Measurements from ENCODE around the gene ZNF841. TPM values are rescaled to one million over a fixed set of nuclear protein-coding genes. Genes with fewer than 3 reads are reported as not detected.

ZNF841 gene
- total and polyA plus RNA-seq, 9 of the 15 experiments (the other 6 are each of a cell fraction or from before 2014, with no cell fraction given), result 3.1 to 17.1 (median 11.0) TPM

- under 1% methylated on average over 56 of the region's 60 CpGs for WGBS (ENCODE audit: insufficient coverage, low coverage, missing lambda C conversion rate)
- in situ Hi-C loops (cut with MboI), result no loop called here
- DNase-seq (ENCODE audit: extremely low read depth in 1 of 4, low spot score in 3 of 4) (peak; percentile 85 to 96 (median 88)), ATAC-seq (peak; percentile 98), FAIRE-seq (peak; percentile 80)
- intact Hi-C loops (cut with micrococcal nuclease), result loop anchor here (1.0 kb wide), 1 partner anchor 21 kb away; the partner anchor contains the start of gene ZNF614
- peak within 1 kb of the TSS; percentile 55 for H3K4me3 ChIP-seq
- peak within 1 kb of the TSS; percentile 75 to 88 for H3K9ac ChIP-seq (ENCODE audit: insufficient read depth in 1 of 2, low read depth in 2 of 2, low read length in 2 of 2)
- H3K9me1 ChIP-seq (ENCODE audit: control insufficient read depth, insufficient read depth, low read length), result no peaks in the 10 kb centered on the region
- H4K20me1 ChIP-seq (replicated peaks; ENCODE audit: control insufficient read depth, insufficient read depth, low read length), result no peaks in the 10 kb centered on the region
- POLR2A ChIA-PET, result interaction anchor here (0.6 to 1.3 kb wide), 3 partner anchors 21 to 46 kb away, joined by 5 to 6 read pairs (median 6); partner anchors contain the start of gene ZNF614
- peak within 1 kb of the TSS; percentile 93 for H2AFZ ChIP-seq (ENCODE audit: low read depth, low read length)
- CTCF ChIA-PET (ENCODE audit: low intra/inter-chr PET ratio), result interaction anchor here (0.5 kb wide), 1 partner anchor 503 kb away, joined by 4 read pairs; no protein-coding TSS in a partner anchor
- peak within 1 kb of the TSS; percentile 87 for H3K27ac ChIP-seq (ENCODE audit: extremely low read depth, low read depth, low read length)
- peaks cover 10% of the 10 kb centered on the region; the same call in 2 of the 3 replicates for H3K36me3 ChIP-seq (ENCODE audit: control insufficient read depth, insufficient read depth, low read length)
- no peaks in the 10 kb centered on the region for H3K27me3 ChIP-seq (ENCODE audit: control insufficient read depth in 2 of 2, insufficient read depth in 2 of 2, low read length in 2 of 2)
- peaks cover 2 to 3% of the 10 kb centered on the region in 2 experiments; a peak in 2 of 5 replicates for H3K4me1 ChIP-seq (replicated peaks in 1 of 2; ENCODE audit: control insufficient read depth in 2 of 2, insufficient read depth in 2 of 2, low read length in 2 of 2)
- H3K79me2 ChIP-seq (ENCODE audit: control insufficient read depth, insufficient read depth, low read length), result peaks cover 6% of the 10 kb centered on the region; the same call in 1 of the 3 replicates
- BruUV-seq (replicated peaks), result TSS peak; percentile 91
- H3K9me3 ChIP-seq (replicated peaks; ENCODE audit: control insufficient read depth, insufficient read depth, low read depth, low read length), result peaks cover 2% of the 10 kb centered on the region; the same call in 1 of the 2 replicates
- H3K4me2 ChIP-seq (ENCODE audit: insufficient read depth, low read length), result peak within 1 kb of the TSS; percentile 92
- no peak for TF ChIP-seq IRF9 (tag; IDR thresholded peaks at IDR 0.05)
- TF ChIP-seq ZBTB9 (CRISPR knock-in tag; IDR thresholded peaks at IDR 0.05), result 0 out of 2 replicates have a peak, but pooled peaks have one; percentile 46
- TF ChIP-seq TBL1XR1 (IDR thresholded peaks at IDR 0.05; ENCODE audit: low read length in 2 of 2), result no peak; a peak in 1 of 4 replicates
- TF ChIP-seq RBM25 (IDR thresholded peaks at IDR 0.05; ENCODE audit: low read depth, low read length, severe bottlenecking), result no peak
- no peak for TF ChIP-seq NR1H2 (CRISPR knock-in tag; IDR thresholded peaks at IDR 0.05)
- TF ChIP-seq PHTF2 (CRISPR knock-in tag; IDR thresholded peaks at IDR 0.05), result no peak
- TF ChIP-seq E2F1 (CRISPR knock-in tag; IDR thresholded peaks at IDR 0.05), result 0 out of 2 replicates have a peak, but pooled peaks have one; percentile 54
- no peak for TF ChIP-seq KDM5B (IDR thresholded peaks at IDR 0.05; ENCODE audit: insufficient replicate concordance, low read depth, low read length)
- peak; percentile 43 to 53; a peak in 3 of 4 replicates for TF ChIP-seq SIX5 (IDR thresholded peaks at IDR 0.05; ENCODE audit: borderline replicate concordance in 1 of 2, insufficient read depth in 1 of 2, low read depth in 1 of 2, low read length in 2 of 2)
- no peak for TF ChIP-seq RB1 (IDR thresholded peaks at IDR 0.05; ENCODE audit: low read depth)
- no peak for TF ChIP-seq SAFB (IDR thresholded peaks at IDR 0.05; ENCODE audit: borderline replicate concordance, low read depth, low read length)
- no peak for TF ChIP-seq NUFIP1 (IDR thresholded peaks at IDR 0.05; ENCODE audit: partially characterized antibody)
- TF ChIP-seq TGIF2 (CRISPR knock-in tag; IDR thresholded peaks at IDR 0.05), result no peak
- TF ChIP-seq MIER1 (IDR thresholded peaks at IDR 0.05; ENCODE audit: low read depth), result no peak; the same call in 1 of the 2 replicates
- peak; percentile 25 for TF ChIP-seq SETDB1 (IDR thresholded peaks at IDR 0.05; ENCODE audit: low read length)
Observed at GRCh38 chr19:52048555-52049501, 46.7 kb downstream of the ZNF841 start, which contains the start of gene ZNF432. ZNF432 (minus strand) TSS chr19:52048838; CDS start chr19:52046868, 1,970 bp downstream.
